Measurements from ENCODE around the gene GTF2A1.
A peak's percentile ranks its signal among the peaks of the same experiment; 100 is the strongest.
"Not testable (repeated sequence)": the region's sequence is repeated elsewhere in the genome, so short reads cannot be mapped to it uniquely, and the experiment has no call there.

The GTF2A1 gene

GRCh38 chr14:81231540-81231939, 10.8 kb upstream of the GTF2A1 start:
- DNase-seq (ENCODE audit: low spot score): no peak

GRCh38 chr14:81224222-81224621, 3.5 kb upstream of the GTF2A1 start:
- no peak for DNase-seq (ENCODE audit: low spot score)

- DNase-seq (ENCODE audit: low spot score): not testable (repeated sequence)
Observed at GRCh38 chr14:81223788-81224187, 3.0 kb upstream of the GTF2A1 start.

GRCh38 chr14:81222691-81223090, 1.9 kb upstream of the GTF2A1 start:
- no peak for DNase-seq (ENCODE audit: low spot score)

GRCh38 chr14:81222126-81222525, 1.4 kb upstream of the GTF2A1 start:
- DNase-seq (ENCODE audit: low spot score): no peak

- DNase-seq (ENCODE audit: low spot score): no peak
Observed at GRCh38 chr14:81221579-81222102, 882 bp upstream of the GTF2A1 start.

GRCh38 chr14:81220580-81220829, 254 bp downstream of the GTF2A1 start:
- DNase-seq (ENCODE audit: low spot score): no peak

- peak; percentile 24 for DNase-seq (ENCODE audit: low spot score)
Observed at GRCh38 chr14:81219759-81220579, 790 bp downstream of the GTF2A1 start.

- DNase-seq (ENCODE audit: low spot score): peak; percentile 91
Observed at GRCh38 chr14:81219210-81219758, 1.5 kb downstream of the GTF2A1 start.

- DNase-seq (ENCODE audit: low spot score): peak; percentile 3
Observed at GRCh38 chr14:81211844-81212243, 8.9 kb downstream of the GTF2A1 start.

- no peak for DNase-seq (ENCODE audit: low spot score)
Observed at GRCh38 chr14:81209167-81209836, 11.5 kb downstream of the GTF2A1 start.

- no peak for DNase-seq (ENCODE audit: low spot score)
Observed at GRCh38 chr14:81208489-81208888, 12.3 kb downstream of the GTF2A1 start.

GRCh38 chr14:81206115-81206514, 14.6 kb downstream of the GTF2A1 start:
- no peak for DNase-seq (ENCODE audit: low spot score)

GRCh38 chr14:81205639-81206038, 15.1 kb downstream of the GTF2A1 start:
- DNase-seq (ENCODE audit: low spot score): no peak

GRCh38 chr14:81200054-81200453, 20.7 kb downstream of the GTF2A1 start:
- no peak for DNase-seq (ENCODE audit: low spot score)

GRCh38 chr14:81199084-81199483, 21.7 kb downstream of the GTF2A1 start:
- no peak for DNase-seq (ENCODE audit: low spot score)

- DNase-seq (ENCODE audit: low spot score): no peak
Observed at GRCh38 chr14:81198651-81199050, 22.1 kb downstream of the GTF2A1 start.

- no peak for DNase-seq (ENCODE audit: low spot score)
Observed at GRCh38 chr14:81193924-81194633, 26.7 kb downstream of the GTF2A1 start.

GRCh38 chr14:81192594-81192993, 28.2 kb downstream of the GTF2A1 start:
- no peak for DNase-seq (ENCODE audit: low spot score)

GRCh38 chr14:81187832-81188522, 32.8 kb downstream of the GTF2A1 start:
- no peak for DNase-seq (ENCODE audit: low spot score)

GRCh38 chr14:81179631-81180030, 41.1 kb downstream of the GTF2A1 start:
- DNase-seq (ENCODE audit: low spot score): no peak

GRCh38 chr14:81178063-81178462, 42.7 kb downstream of the GTF2A1 start:
- no peak for DNase-seq (ENCODE audit: low spot score)
